Nephron (organoid): ENCODE data around the gene STAP1.

Source experiments
- H3K27ac Mint-ChIP-seq, 3 experiments: 2 replicates each; pipeline ENCODE4 v1.8.0; 2020; ENCODE audit warnings: mixed read lengths in 3 of 3, mild to moderate bottlenecking in 2 of 3, moderate library complexity in 1 of 3
- H3K27me3 Mint-ChIP-seq: 2 replicates; pipeline ENCODE4 v1.8.0; 2021; ENCODE audit warnings: low read depth, mild to moderate bottlenecking, moderate library complexity, mixed read lengths
- H3K36me3 Mint-ChIP-seq: 2 replicates; pipeline ENCODE4 v1.8.0; 2020; ENCODE audit warnings: low read depth, mixed read lengths
- H3K4me1 Mint-ChIP-seq: 2 replicates; pipeline ENCODE4 v1.8.0; 2020; ENCODE audit warnings: mixed read lengths
- H3K4me3 Mint-ChIP-seq, 3 experiments: 2 replicates each; pipeline ENCODE4 v1.8.0; 2020; ENCODE audit warnings: mild to moderate bottlenecking in 3 of 3, mixed read lengths in 3 of 3, moderate library complexity in 2 of 3
- H3K9me3 Mint-ChIP-seq: 2 replicates; pipeline ENCODE4 v1.8.0; 2020; ENCODE audit warnings: mixed read lengths
- CTCF ChIP-seq, 3 experiments: fragments of 200-600 bp; sonication (generic); IDR thresholded peaks; one replicate each; pipeline ENCODE4 v1.5.0; 2021; ENCODE audit warnings: antibody characterized with exemption in 3 of 3; ENCODE audit not compliant: unreplicated experiment in 3 of 3

Gene STAP1

GRCh38 chr4:67638136-67638535 lies 79.6 kb downstream of the STAP1 start:
- no peaks in the 10 kb centered on the region for H3K4me1 Mint-ChIP-seq
- no peaks in the 10 kb centered on the region for H3K27me3 Mint-ChIP-seq
- peaks cover 72% of the 10 kb centered on the region for H3K36me3 Mint-ChIP-seq
- no peak overlapping the region for H3K4me3 Mint-ChIP-seq
- no peak overlapping the region for H3K27ac Mint-ChIP-seq
- peaks cover 12% of the 10 kb centered on the region for H3K9me3 Mint-ChIP-seq
- no peak for TF ChIP-seq CTCF (IDR thresholded peaks at IDR 0.05; ENCODE audit: unreplicated experiment in 3 of 3)

- Mint-ChIP-seq H3K4me1 (no peaks in the 10 kb centered on the region), H3K9me3 (peaks cover 22% of the 10 kb centered on the region), H3K36me3 (peaks cover 60% of the 10 kb centered on the region), H3K4me3 (no peak overlapping the region), H3K27me3 (no peaks in the 10 kb centered on the region), H3K27ac (no peak overlapping the region)
- TF ChIP-seq CTCF (IDR thresholded peaks at IDR 0.05; ENCODE audit: unreplicated experiment in 3 of 3) = no peak
These were observed 93.0 kb downstream of the STAP1 start for GRCh38 chr4:67651536-67651935.
